HG02763 (cell line): Measurements from ENCODE around the gene HPX.
A peak's percentile ranks its signal among the peaks of the same experiment; 100 is the strongest.

ENCODE experiments used
- ATAC-seq: cut with Tn5 transposase; IDR thresholded peaks from one replicate; pipeline ENCODE4 v1.9.1; 2021; ENCODE audit warnings: mild to moderate bottlenecking, moderate library complexity; ENCODE audit not compliant: unreplicated experiment

HPX gene, protein sequence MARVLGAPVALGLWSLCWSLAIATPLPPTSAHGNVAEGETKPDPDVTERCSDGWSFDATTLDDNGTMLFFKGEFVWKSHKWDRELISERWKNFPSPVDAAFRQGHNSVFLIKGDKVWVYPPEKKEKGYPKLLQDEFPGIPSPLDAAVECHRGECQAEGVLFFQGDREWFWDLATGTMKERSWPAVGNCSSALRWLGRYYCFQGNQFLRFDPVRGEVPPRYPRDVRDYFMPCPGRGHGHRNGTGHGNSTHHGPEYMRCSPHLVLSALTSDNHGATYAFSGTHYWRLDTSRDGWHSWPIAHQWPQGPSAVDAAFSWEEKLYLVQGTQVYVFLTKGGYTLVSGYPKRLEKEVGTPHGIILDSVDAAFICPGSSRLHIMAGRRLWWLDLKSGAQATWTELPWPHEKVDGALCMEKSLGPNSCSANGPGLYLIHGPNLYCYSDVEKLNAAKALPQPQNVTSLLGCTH

DNA sequence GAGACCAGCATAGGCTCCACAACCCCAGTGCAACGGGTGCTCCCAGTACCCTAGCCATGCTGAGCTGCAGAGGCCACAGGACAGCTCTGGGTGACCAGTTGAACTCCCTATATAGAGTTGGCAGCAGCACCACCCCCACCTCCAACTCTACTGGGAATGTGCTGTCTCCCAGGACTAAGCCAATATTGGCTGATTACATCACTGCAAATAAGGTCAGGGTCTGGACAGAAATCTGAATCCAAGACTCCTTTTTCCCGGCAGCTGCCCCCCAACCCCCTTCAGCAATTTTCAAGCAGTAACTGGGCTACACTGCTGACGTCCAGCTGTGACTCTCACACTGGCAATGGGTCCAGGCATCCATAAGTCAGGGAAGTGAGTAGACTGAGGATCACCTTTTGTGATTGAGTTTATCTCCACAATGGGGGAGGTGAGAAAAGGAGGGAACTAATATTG is at the start of gene HPX:
Gene HPX, minus strand, starts transcription at position 82 of the 453 bp plus-strand sequence. Its CDS starts 24 bp downstream, at position 58.
- ATAC-seq = no peak

DNA sequence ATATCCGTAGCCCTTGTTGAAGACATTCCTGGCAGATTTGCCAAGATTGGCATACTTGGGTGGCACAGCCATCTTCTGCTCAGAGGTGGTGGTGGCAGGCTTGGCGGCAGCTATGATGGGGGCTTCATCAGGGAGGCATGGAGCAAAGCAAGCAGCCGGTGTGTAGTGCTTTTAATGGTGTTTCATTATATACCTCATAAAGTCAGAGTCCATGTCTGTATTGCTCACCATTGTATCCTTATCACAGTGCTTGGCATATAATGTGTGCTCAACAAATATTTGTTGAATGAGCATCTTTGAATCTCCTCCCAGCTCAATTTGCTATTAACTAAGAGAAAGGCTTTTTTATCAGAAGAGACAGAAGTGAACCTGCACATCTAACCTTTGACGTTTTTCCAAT is 48.5 kb upstream of the HPX start:
- ATAC-seq = no peak

DNA sequence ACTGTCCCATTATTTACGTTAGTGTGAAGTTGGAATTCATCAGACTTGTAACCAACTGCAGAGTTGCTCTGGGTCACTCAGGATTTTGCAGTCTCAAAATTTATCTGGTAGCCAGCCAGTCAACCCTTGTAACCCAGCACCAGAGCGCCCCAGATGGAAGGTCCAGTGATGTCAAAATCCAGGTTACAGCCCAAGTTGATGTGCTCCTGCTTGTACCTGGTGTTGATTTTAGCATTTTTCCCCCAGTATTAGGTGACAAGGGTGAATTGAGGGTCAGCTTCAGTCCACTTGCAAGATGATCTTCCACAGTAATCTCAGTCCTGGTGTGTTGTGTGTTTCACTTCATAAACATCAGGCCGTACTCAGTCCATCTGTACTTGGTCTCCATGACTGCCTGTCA is 48.0 kb upstream of the HPX start:
- no peak for ATAC-seq

DNA sequence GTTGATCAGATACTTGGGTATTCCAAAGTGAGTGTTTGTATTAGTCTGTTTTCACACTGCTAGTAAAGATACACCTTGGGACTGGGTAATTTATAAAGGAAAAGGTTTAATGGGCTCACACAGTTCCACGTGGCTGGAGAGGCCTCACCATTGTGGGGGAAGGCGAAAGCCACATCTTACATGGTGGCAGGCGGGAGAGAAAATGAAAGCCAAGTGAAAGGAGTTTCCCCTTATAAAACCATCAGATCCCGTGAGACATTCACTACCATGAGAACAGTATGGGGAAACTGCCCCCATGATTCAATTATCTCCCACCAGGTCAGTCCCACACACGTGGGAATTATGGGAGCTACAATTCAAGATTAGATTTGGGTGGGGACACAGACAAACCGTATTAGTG is 47.6 kb upstream of the HPX start:
- no peak for ATAC-seq

DNA sequence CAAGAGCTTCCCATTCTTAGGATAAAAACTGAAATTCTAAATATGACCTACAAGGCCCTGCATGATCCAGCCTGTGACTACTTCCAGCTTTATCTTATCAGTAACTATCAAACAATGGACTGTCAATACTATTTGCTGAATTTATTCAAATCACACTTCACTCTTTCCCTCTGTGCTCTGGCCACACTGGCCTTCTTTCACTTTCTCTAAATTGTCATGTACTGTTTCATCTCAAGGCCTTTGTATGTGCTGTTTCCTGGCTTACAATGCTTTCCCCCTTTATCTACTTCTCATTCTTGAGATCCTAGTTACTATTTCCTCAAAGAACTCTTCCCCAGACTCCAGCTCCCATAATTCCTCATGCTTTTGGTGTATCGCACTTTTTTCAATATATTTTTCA is 46.2 kb upstream of the HPX start:
- no peak for ATAC-seq

DNA sequence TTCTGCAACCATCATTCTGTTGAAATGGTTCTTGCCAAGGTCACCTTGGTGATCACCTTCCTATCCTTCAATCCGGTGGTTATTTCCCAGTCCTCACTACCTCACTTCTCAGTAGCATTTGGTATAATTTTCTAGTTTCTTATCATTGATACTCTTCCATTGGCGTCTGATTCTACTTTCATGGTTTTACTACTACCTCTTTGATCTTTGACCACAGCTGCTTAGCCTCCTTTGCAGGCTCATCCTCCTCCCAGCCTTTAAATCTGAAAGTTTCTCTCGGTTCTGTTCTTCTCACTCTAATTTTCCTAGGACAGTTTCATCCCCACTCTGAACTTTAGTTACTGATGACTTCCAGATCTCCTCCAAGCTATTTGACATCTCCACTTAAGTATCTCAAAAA is 45.5 kb upstream of the HPX start:
- ATAC-seq = no peak

DNA sequence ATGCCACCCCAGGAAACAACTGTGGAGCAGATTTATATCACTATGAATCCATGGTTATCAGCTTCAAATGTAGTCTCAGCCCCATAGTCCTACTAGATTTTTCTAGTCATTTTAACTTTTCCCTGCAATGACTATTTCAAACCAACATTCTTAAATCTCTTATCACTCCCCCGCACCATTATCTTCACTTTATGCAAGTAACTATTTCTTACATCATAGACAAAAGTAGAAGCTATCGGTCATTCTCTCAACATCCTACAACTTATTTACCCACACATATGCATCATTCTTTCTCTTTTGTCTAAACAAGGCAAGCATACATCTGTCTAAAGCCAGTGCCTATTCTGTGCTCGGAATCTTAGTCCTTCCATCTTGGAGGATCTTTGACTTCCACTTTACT is 44.9 kb upstream of the HPX start:
- ATAC-seq = no peak

DNA sequence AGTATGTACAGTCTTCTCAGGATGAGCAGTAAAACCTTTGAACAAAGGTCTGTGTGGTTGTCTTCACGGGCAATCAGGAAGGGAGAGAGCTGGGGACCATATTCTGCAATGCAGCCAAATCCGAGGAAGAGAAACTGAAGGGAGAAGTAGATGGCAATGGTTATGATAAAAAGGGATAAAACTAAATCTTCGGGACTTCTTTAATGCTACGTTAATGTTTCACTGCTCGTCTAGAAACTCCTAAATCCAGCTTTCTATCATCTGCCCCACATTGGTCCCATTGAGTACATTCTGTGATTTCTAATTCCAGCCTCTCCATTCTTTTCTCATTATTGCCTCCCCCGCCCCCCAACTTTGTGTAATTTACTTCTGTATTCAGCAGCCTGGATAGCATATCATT is 42.2 kb upstream of the HPX start:
- ATAC-seq = no peak

DNA sequence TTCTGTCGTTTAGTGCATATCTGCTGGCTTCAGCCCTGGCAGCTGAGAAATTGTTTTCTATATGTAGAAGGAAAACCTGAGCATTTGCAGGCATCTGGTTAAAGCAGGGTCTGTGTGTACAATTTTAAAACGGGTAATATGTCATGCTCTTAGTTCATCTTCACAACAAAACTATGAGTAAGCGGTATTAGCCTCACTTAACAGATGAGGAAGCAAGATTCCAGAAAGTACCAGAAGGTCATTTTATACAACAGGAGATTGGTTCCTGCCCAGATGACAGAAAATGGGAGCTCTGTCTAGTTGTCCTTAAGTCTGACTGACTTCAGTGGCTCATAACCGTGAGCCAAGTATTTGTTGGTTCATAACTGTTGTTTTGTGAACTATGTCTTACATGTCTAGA is 41.7 kb upstream of the HPX start:
- no peak for ATAC-seq

DNA sequence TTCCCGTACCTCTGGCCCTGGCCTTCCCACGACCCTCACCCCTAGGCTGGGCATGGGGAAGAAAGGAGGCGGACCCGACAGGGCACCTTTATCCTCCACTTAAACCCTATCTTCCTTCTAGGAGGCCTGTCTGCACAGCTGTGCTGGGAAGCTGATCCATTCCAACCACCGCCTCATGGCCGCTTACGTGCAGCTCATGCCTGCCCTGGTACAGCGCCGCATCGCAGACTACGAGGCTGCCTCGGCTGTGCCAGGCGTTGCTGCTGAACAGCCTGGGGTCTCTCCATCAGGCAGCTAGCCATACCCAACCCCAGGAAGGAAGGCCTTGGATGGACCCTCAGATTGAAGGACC is 41.1 kb upstream of the HPX start:
- ATAC-seq = no peak

DNA sequence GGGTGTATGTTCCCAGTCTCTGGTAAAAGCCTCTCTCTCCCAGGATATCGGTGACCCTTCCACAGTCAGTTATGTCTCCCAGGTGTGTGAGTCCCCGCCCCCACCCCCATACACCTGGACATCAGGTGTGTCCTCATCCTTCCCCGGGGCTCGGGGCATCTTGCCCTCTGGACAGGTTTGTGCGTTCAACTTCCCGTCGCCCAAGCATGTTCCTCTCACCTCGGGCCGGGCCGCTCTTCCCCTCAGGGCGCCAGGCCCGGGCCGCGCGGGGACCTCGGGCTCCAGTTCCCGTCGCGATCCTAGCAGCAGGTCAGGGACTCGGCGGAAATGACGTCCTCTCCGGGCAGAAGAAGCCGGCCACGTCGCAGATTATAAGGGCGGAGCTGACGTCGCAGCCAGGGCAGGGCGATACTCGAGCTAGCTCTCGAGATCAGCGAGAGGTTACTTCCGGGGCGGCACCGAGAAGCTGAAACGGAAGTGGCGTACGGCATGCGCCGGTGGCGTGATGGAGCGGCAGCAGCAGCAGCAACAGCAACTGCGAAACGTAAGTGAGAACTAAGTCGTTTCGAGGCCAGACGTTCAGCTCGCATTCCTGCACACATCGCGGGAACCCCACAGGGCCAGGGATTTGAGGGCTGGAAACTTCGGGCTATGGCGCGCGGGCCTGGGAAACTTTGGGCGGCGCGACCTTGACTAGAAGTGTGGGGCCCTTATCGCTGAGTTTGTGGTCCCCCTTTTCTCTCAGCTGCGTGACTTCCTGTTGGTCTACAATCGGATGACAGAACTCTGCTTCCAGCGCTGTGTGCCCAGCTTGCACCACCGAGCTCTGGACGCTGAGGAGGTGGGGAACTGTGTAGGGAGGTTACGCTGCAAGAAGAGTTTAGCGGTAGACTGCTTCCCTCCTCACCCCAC is 40.5 kb upstream of the HPX start, which contains the start of the genes ARFIP2 and TIMM10B:
Gene ARFIP2, minus strand, starts transcription at position 320 of the 912 bp plus-strand sequence. CDS start 910 bp downstream, outside the sequence.
Gene TIMM10B, plus strand, starts transcription at position 490 of the 912 bp plus-strand sequence. Its CDS starts 16 bp downstream, at position 506.
- ATAC-seq = peak; percentile 99

DNA sequence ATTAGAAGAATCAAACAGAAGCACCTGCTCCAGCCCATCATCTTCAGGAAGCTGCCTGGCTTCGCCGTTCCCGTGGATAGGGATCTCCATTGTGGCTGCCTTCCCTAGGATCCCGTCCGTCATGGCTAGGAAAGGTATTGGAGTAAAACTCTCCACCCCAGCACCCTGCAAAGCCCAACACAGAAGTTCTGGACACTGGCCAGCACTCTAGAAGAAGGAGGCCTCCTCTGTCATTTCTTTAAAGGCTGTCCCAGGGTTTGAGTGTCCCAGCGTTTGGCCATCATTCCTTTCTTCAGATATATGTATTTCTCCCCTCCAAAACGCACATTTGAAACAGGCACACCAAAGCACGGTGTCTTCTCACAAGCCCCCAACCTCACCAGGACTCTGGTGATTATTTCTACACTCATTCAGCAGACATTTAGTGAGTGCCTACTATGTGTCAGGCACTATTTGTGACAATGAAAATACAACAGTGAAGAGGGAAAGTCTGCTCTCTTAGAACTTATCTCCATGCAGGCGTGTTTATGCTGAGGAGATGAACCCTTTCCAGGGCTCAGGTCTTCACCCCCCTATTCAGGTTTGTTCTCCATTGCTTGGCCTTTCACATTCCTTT is 39.6 kb upstream of the HPX start:
- ATAC-seq = no peak

DNA sequence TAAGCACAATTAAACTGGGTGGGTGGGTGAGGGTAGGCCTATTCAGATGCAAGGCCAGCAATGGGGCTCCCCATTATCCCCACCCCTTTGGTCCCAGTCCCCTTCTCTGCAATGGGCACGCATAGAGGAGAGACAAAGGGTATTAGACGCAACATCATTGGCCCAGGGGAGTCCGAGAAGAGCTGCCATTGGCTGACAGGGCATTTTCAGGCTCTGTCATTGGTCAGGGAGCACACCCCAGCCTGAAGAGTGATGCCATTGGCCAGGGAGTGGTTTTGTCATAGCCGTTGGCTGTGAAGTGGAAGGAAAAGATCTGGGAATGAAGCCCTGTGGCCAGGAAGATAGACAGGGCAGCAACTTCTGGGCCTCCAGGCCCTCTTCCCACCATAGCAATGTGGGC is 35.8 kb upstream of the HPX start:
- no peak for ATAC-seq

DNA sequence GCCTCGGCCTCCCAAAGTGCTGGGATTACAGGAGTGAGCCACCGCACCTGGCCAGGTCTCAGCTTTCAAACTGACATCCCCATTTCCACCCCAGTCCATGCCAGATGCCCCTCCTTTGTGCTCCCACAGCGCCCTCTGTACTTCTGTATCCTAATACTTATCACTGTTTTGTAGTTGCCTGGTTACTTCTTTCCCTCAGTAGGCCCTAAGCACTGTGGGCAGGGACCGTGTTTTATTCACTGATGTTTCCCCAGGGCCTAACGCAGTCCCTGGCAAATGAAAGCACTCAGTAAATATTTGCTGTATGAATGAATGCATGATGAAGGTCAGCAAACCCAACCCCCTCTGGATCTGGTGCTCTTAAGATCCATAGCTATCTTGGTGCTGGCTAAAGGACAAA is 35.1 kb upstream of the HPX start:
- ATAC-seq = no peak

DNA sequence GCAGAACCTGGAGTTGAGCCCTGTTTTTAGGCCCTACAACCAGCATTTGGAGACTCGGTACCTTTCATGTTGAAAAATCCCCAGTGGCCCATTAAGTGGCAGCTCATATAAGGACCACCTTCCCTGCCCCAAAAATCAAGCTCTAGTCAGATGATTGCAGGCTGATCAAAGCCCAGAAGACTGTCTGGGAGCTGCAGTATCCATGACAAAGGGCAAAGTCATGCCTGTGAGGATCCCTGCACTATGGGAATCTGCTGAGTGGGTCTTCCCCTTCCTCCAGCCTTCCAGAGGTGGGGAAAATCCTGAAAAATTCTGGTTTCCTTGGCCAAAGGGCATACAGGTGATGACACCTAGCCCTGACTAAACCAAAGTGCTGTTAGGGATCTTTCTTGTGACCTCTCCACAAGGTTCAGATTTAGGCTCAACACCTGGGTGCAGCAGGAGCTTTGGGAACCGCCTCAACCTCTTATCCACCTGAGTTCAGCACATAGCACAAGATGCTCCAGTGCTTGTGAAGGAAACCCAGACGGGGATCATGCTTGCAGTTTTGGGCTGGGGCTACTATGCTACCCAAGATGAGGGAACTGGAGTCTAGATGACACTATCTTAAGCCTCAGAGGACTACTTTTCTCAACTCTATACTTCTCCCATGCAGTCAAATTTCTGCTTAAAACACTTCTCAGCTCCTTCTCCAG is 34.2 kb upstream of the HPX start:
- no peak for ATAC-seq

DNA sequence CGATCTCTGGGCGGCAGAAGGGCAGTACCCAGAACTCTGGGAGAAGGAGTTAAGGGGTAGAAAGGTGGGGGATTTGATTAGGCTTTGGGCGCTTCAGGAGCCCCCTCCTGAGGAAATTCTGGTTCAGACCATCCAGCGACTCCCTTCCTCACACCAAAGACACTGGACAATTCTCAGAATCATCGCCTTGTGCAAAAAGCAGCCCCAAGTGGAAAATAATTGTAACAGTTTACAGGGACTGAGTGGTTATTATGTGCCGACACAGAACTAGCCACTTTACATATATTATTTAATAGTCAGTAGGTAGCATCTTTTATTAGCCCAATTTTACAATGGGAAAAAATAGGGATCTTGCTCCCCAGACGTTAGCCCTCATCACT is 33.6 kb upstream of the HPX start:
- no peak for ATAC-seq

DNA sequence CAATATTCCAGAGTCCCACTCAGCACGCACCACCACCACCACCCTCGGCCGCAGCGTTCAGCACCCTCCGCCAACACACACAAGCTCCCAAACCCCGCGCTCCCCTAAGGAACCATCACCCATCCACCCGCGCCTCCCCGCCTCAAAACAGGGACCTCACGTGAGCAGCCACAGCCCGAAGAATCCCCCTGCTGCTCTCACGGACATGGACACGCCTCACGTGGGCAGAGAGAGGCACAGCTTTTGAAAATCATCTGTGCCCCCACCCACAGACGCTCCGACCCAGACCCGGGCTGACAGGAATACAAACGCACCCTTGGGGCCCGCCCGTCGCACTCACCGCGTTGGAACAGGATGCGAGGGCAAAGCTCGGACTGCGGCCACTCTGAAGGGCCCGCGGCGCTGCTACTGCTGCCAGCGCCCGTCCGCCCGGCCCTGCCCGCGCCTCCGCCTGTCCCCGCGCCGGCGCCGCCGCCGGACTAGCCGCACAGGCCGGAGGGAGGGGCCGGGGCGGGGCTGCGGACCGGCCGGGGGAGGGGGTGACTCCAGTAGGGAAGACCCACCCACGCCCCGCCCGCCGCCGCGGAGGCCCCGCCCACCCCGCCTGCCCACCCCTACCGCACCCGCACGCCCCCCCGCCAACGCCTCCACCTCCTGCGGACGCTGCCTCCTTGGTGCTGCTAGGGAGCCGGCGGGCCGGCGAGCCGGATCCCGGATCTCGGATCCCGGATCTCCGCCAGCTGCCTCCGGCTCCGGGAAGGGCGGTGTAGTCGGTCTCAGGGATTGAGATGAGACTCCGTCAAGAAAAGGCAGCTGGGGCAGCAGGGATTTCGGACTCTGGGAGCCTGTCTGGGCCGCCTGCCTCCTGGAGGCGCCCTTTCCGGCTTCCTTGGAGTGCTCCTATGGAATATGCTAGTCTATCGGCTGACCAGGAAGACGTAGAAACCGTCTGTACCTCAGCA is 32.9 kb upstream of the HPX start, which contains the start of gene TRIM3:
Gene TRIM3, minus strand, starts transcription at position 491 of the 962 bp plus-strand sequence. CDS start 8,246 bp downstream, outside the sequence.
- ATAC-seq = peak; percentile 72

DNA sequence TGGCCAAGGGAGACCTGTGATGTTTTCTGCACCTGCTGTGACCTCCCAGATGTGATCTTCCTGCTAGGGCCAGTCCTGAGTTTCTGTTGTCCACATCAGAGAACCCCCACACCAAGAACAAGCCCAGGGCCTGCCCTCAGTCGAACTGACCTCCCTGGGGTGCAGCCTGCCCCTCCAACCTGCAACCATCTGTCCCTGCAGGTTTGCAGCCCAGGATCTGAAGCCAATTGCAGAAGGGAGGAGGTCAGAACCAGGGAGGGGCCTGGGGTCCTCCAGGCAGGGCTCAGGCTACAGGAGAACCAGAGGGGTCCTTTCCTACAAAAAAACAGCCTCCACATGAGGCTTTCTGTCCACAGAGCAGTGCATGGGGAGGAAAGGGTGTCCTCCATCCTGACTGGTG is 32.1 kb upstream of the HPX start:
- ATAC-seq = no peak

DNA sequence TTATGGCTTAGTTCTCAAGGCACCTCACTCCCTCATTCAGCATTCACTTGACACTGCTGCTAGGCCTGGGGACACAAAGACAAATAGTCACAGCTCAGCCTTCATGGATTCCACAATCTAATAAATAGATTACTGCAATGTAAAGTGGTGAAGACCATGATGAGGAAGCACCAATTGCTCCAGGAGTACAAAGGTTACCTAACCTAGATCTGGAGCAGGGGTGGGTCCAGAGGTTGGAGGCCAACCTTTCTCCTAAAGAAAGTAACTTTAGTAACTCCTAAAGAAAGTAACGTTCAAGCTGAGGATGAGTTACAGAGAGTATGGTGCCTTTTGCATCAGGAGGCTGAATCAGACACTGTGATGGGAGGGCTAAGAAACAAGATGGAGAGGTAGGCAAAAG is 28.8 kb upstream of the HPX start:
- ATAC-seq = no peak
